B cell (primary cell): ENCODE results near the gene NINL. TPM values are rescaled to one million over a fixed set of nuclear protein-coding genes. Genes with fewer than 3 reads are reported as not detected.

Source experiments
- ATAC-seq: fragments of 200-7000 bp; cut with Tn5 transposase; one replicate; pipeline ENCODE4 v1.10.0; 2021; ENCODE audit warnings: low read depth, mild to moderate bottlenecking, moderate number of reproducible peaks, moderate library complexity
- CTCF ChIA-PET: fragments of 350-600 bp; sonication (Branson Sonifier 250); formaldehyde crosslinking; loops from one replicate; lab custom pipeline; 2021; ENCODE audit warnings: antibody characterized with exemption, inconsistent platforms; lab: Charles Lee
- POLR2A ChIA-PET: fragments of 350-600 bp; sonication (Branson Sonifier 250); formaldehyde crosslinking; loops from one replicate; lab custom pipeline; 2021; ENCODE audit warnings: antibody characterized with exemption; lab: Charles Lee
- DNase-seq: peaks from one replicate; pipeline ENCODE4 v3.0.0; 2013
- H2AFZ ChIP-seq: 2 replicates; pipeline ENCODE4 v1.6.1; 2012; ENCODE audit warnings: mild to moderate bottlenecking, low read depth, low read length; ENCODE audit not compliant: insufficient read depth, poor library complexity, severe bottlenecking
- H3K27ac ChIP-seq, 2 donors: 1 replicate in 1 of 2; 2 replicates in 1 of 2; pipeline ENCODE4 v1.5.1; 2012 to 2013; ENCODE audit warnings: low read length in 2 of 2, mild to moderate bottlenecking in 2 of 2, moderate library complexity in 1 of 2
- H3K27me3 ChIP-seq, 4 experiments: fragments of 200-600 bp in 1 of 4; sonication (generic) in 1 of 4; replicated peaks in 1 of 4; 1 replicate in 2 of 4; 2 replicates in 2 of 4; pipeline versions ENCODE4 v1.6.1 to v1.7.0; 2013 to 2016; ENCODE audit warnings: low read length in 3 of 4, mild to moderate bottlenecking in 2 of 4, mixed read lengths in 1 of 4, moderate library complexity in 1 of 4; ENCODE audit not compliant: insufficient read depth in 4 of 4, control insufficient read depth in 3 of 4; ENCODE audit errors: control extremely low read depth in 1 of 4
- H3K36me3 ChIP-seq, 2 experiments: replicated peaks in 1 of 2; 1 replicate in 1 of 2; 2 replicates in 1 of 2; pipeline versions ENCODE4 v1.6.1 to v1.7.1; 2013; ENCODE audit warnings: low read length in 1 of 2; ENCODE audit not compliant: insufficient read depth in 2 of 2, control insufficient read depth in 1 of 2; ENCODE audit errors: control extremely low read depth in 1 of 2, extremely low read depth in 1 of 2
- H3K4me1 ChIP-seq, 2 donors: fragments of 200-600 bp in 1 of 2; sonication (generic) in 1 of 2; 1 replicate in 1 of 2; 2 replicates in 1 of 2; pipeline versions ENCODE4 v1.5.1 to v1.6.1; 2013 to 2017; ENCODE audit warnings: low read length in 2 of 2; ENCODE audit not compliant: control insufficient read depth in 2 of 2, insufficient read depth in 2 of 2
- H3K4me2 ChIP-seq: replicated peaks from 2 replicates; pipeline ENCODE3; 2012; ENCODE audit warnings: mild to moderate bottlenecking, low read depth, low read length; ENCODE audit not compliant: poor library complexity, severe bottlenecking
- H3K4me3 ChIP-seq, 5 experiments: fragments of 200-600 bp in 1 of 5; sonication (generic) in 1 of 5; 1 replicate in 3 of 5; 2 replicates in 2 of 5; pipeline versions ENCODE4 v1.5.1 to v1.7.0; 2011 to 2016; ENCODE audit warnings: low read length in 4 of 5, mild to moderate bottlenecking in 4 of 5, low read depth in 2 of 5, control low read depth in 1 of 5, moderate library complexity in 1 of 5; ENCODE audit not compliant: insufficient read depth in 1 of 5; ENCODE audit errors: control extremely low read depth in 1 of 5, extremely low read depth in 1 of 5
- H3K79me2 ChIP-seq: fragments of 200-600 bp; sonication (generic); one replicate; pipeline ENCODE4 v1.6.0; 2016; ENCODE audit warnings: low read length; ENCODE audit not compliant: control insufficient read depth, insufficient read depth
- H3K9ac ChIP-seq: fragments of 200-600 bp; sonication (generic); 2 replicates; pipeline ENCODE4 v1.6.1; 2017; ENCODE audit warnings: mild to moderate bottlenecking, low read length, moderate library complexity
- H3K9me3 ChIP-seq, 3 donors: one replicate each; pipeline versions ENCODE4 v1.6.1 to v1.7.1; 2013; ENCODE audit warnings: low read length in 2 of 3; ENCODE audit not compliant: control insufficient read depth in 2 of 3, insufficient read depth in 1 of 3; ENCODE audit errors: control extremely low read depth in 1 of 3
- H4K20me1 ChIP-seq: 2 replicates; pipeline ENCODE4 v1.6.0; 2012; ENCODE audit warnings: mild to moderate bottlenecking, low read length; ENCODE audit not compliant: insufficient read depth, control insufficient read depth, poor library complexity, severe bottlenecking
- H3K27ac Mint-ChIP-seq: one replicate; pipeline ENCODE4 v1.8.0; 2021; ENCODE audit warnings: mixed read lengths
- H3K27me3 Mint-ChIP-seq: one replicate; pipeline ENCODE4 v1.8.0; 2021; ENCODE audit warnings: mixed read lengths
- H3K4me1 Mint-ChIP-seq: one replicate; pipeline ENCODE4 v1.8.0; 2021; ENCODE audit warnings: mixed read lengths
- H3K4me3 Mint-ChIP-seq: one replicate; pipeline ENCODE4 v1.8.0; 2021; ENCODE audit warnings: mixed read lengths
- H3K9me3 Mint-ChIP-seq: one replicate; pipeline ENCODE4 v1.8.0; 2022; ENCODE audit warnings: mixed read lengths; ENCODE audit not compliant: insufficient read depth
- CTCF ChIP-seq: fragments of 200-600 bp; IDR thresholded peaks from one replicate; pipeline ENCODE4 v1.8.0; 2022; ENCODE audit warnings: antibody characterized with exemption, mild to moderate bottlenecking
- EZH2 ChIP-seq: IDR thresholded peaks from 2 replicates; pipeline ENCODE4 v1.6.1; 2012; ENCODE audit warnings: borderline replicate concordance, low read depth, mild to moderate bottlenecking, moderate library complexity, low read length; ENCODE audit not compliant: insufficient read depth, poor library complexity, severe bottlenecking
- WGBS: methylation state at CpG from one replicate; pipeline ENCODE4 v1.1.5; 2013; ENCODE audit warnings: missing lambda C conversion rate; ENCODE audit not compliant: insufficient coverage; 5-methylcytosine and 5-hydroxymethylcytosine counted together
- intact Hi-C: fragments of 100-400 bp; cut with micrococcal nuclease; formaldehyde crosslinking; loops from one replicate; pipeline ENCODE4 v1.10.0; 2022
- polyA plus RNA-seq: library from polyadenylated mRNA; depleted of rRNA; stranded (reverse); fragments of >200 nt; gene quantifications from 2 replicates; pipeline ENCODE4 v1.2.3, GENCODE V29; 2012
- total RNA-seq, 2 donors: library from RNA; stranded (reverse); fragments of 120-200 nt in 1 of 2; gene quantifications; 1 replicate in 1 of 2; 2 replicates in 1 of 2; pipeline versions ENCODE4 v1.2.3 to v1.2.4, GENCODE V29; 2013 to 2022

Gene NINL
- total and polyA plus RNA-seq, 2 donors (not counting 1 experiment from before 2014, with no cell fraction given), result 1.8 to 5.5 TPM

- no peak for DNase-seq
- H3K9ac ChIP-seq, result peak overlapping the region; percentile 94
- H3K4me2 ChIP-seq, result peak overlapping the region; percentile 92
- peak overlapping the region; percentile 98 for H3K27ac Mint-ChIP-seq
- H3K4me3 ChIP-seq, result peak overlapping the region in 4 of 5 experiments; percentile 76 to 97 (median 91)
- H3K36me3 ChIP-seq, result no peaks in the 10 kb centered on the region
- peaks cover 31% of the 10 kb centered on the region for H3K4me1 Mint-ChIP-seq
- peaks cover 0 to 7% (median 0%) of the 10 kb centered on the region in 3 donors for H3K9me3 ChIP-seq
- no peak for ATAC-seq
- H3K4me1 ChIP-seq, result peaks cover 16 to 17% of the 10 kb centered on the region in 2 donors
- no peaks in the 10 kb centered on the region for H4K20me1 ChIP-seq
- H3K27ac ChIP-seq, result peak overlapping the region in 1 of 2 donors; percentile 90
- no peak for TF ChIP-seq EZH2
- no peak for TF ChIP-seq CTCF
- CTCF ChIA-PET, result no interaction called here
- no peaks in the 10 kb centered on the region for H3K9me3 Mint-ChIP-seq
- peak overlapping the region; percentile 99 for H2AFZ ChIP-seq
- H3K27me3 Mint-ChIP-seq, result no peaks in the 10 kb centered on the region
- intact Hi-C loops, result loop anchor here (1.0 to 10.0 kb wide), 5 partner anchors 72 to 567 kb away; partner anchors contain the start of genes ACSS1, ENTPD6, PYGB and ZNF337
- WGBS, result 47% methylated on average over 17 of the region's 17 CpGs
- H3K79me2 ChIP-seq, result peaks cover 4% of the 10 kb centered on the region
- H3K27me3 ChIP-seq, result no peaks in the 10 kb centered on the region
- POLR2A ChIA-PET, result no interaction called here
- peak overlapping the region; percentile 98 for H3K4me3 Mint-ChIP-seq
These were observed 39.2 kb upstream of the NINL start for GRCh38 chr20:25624500-25624939.

GRCh38 chr20:25623736-25624499 lies 38.6 kb upstream of the NINL start, which contains the start of gene NANP:
NANP (minus strand) TSS chr20:25624014; CDS start chr20:25623948, 66 bp downstream.
- intact Hi-C loops, result loop anchor here (1.0 to 10.0 kb wide), 7 partner anchors 72 to 567 kb away; partner anchors contain the start of genes ACSS1, ENTPD6, PYGB and ZNF337
- WGBS, result under 1% methylated on average over 79 of the region's 81 CpGs
- no peaks in the 10 kb centered on the region for H3K27me3 Mint-ChIP-seq
- Histone ChIP-seq H3K9ac (peak within 1 kb of the TSS; percentile 94), H3K4me2 (peak within 1 kb of the TSS; percentile 92), H3K27me3 (no peaks in the 10 kb centered on the region), H3K4me3 (peak within 1 kb of the TSS; percentile 70 to 97 (median 89)), H3K4me1 (peaks cover 18% of the 10 kb centered on the region in 2 donors), H3K36me3 (no peaks in the 10 kb centered on the region), H3K27ac (peak within 1 kb of the TSS; percentile 68 to 90), H2AFZ (peak within 1 kb of the TSS; percentile 99), H3K79me2 (peaks cover 6% of the 10 kb centered on the region), H3K9me3 (peaks cover 0 to 7% (median 0%) of the 10 kb centered on the region in 3 donors), H4K20me1 (no peaks in the 10 kb centered on the region)
- DNase-seq (peak; percentile 95), ATAC-seq (peak; percentile 84)
- peaks cover 32% of the 10 kb centered on the region for H3K4me1 Mint-ChIP-seq
- no peaks in the 10 kb centered on the region for H3K9me3 Mint-ChIP-seq
- peak within 1 kb of the TSS; percentile 98 for H3K4me3 Mint-ChIP-seq
- CTCF ChIA-PET, result no interaction called here
- POLR2A ChIA-PET, result no interaction called here
- peak within 1 kb of the TSS; percentile 98 for H3K27ac Mint-ChIP-seq
- TF ChIP-seq CTCF (no peak), EZH2 (no peak)
